ENCODE measurements around the gene GRID2. TPM values are rescaled to one million over a fixed set of nuclear protein-coding genes. Genes with fewer than 3 reads are reported as not detected.

GRID2 gene
- total and polyA plus RNA-seq, 10 of the 15 experiments (the other 5 are each of a cell fraction or from before 2014, with no cell fraction given) = not detected

DNA sequence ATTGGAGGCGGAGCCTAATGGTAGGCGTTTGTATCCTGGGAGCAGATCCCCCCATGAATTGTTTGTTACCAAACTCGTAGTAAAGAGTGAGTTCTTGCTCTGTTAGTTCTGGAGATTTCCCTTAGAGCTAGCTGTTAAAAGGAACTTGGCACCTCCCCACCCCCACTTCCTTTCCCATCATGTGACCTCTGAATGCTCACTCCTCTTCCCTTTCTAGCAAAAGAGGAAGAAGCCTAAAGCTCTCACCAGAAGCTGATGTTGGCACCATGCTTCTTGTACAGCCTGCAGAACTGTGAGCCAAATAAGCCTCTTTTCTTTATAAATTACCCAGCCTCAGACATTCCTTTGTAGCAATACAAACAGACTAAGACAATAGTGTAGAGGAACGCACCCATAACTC is 1511.0 kb downstream of the GRID2 start:
- Histone ChIP-seq H3K36me3 (ENCODE audit: control insufficient read depth in 2 of 2, insufficient read depth in 2 of 2, low read length in 1 of 2) (no peaks in the 10 kb centered on the region), H2AFZ (ENCODE audit: control insufficient read depth, low read depth, low read length) (no peak overlapping the region), H3K79me2 (ENCODE audit: control insufficient read depth, insufficient read depth, low read length) (no peaks in the 10 kb centered on the region), H3K9ac (ENCODE audit: control insufficient read depth, insufficient read depth, low read length) (no peak overlapping the region), H4K20me1 (ENCODE audit: control insufficient read depth, insufficient read depth) (no peaks in the 10 kb centered on the region), H3K4me2 (ENCODE audit: control insufficient read depth, insufficient read depth) (no peak overlapping the region), H3K4me1 (ENCODE audit: control insufficient read depth, insufficient read depth, low read length) (no peaks in the 10 kb centered on the region), H3K4me3 (no peak overlapping the region), H3K9me3 (replicated peaks; ENCODE audit: control insufficient read depth, insufficient read depth, low read length) (no peaks in the 10 kb centered on the region), H3K27ac (ENCODE audit: control insufficient read depth, insufficient read depth) (no peak overlapping the region), H3K27me3 (replicated peaks in 1 of 2; ENCODE audit: control insufficient read depth in 2 of 2, insufficient read depth in 2 of 2, low read length in 1 of 2) (no peaks in the 10 kb centered on the region; a peak in 1 of 4 replicates)
- WGBS (ENCODE audit: insufficient coverage, insufficient replicate concordance, low lambda C conversion rate, missing lambda C conversion rate) = 55% methylated on average over 4 of the region's 4 CpGs
- DNase-seq (ENCODE audit: low read depth, low spot score) (no peak), FAIRE-seq (no peak), ATAC-seq (peak; percentile 32; the same call in 2 of the 3 replicates)
- CTCF ChIA-PET = no interaction called here
- in situ Hi-C loops (cut with MboI) (no loop called here), intact Hi-C loops (cut with micrococcal nuclease; ENCODE audit: unreplicated experiment) (no loop called here)
- TF ChIP-seq SP1 (IDR thresholded peaks at IDR 0.05; ENCODE audit: low read depth, low read length) (no peak), RAD51 (IDR thresholded peaks at IDR 0.05) (peak; percentile 50; the same call in 1 of the 2 replicates)
- POLR2A ChIA-PET = no interaction called here
- SMC1A ChIA-PET (ENCODE audit: uncharacterized antibody, unreplicated experiment) = interaction anchor here (0.5 to 1.5 kb wide), 2 partner anchors 43 to 321 kb away, joined by 3 to 4 read pairs; no protein-coding TSS in a partner anchor
- BruUV-seq (replicated peaks) = no TSS peak
- RAD21 ChIA-PET (ENCODE audit: unreplicated experiment) = interaction anchor here (0.9 kb wide), 1 partner anchor 23 kb away, joined by 4 read pairs; no protein-coding TSS in a partner anchor

Small RNA genes lying within 50 kb of the gene (small RNA-seq; reads per million reads assigned to genes)
- gene RNA5SP164 = not detected

Measured in GM12878 (cell line).